Calu3 (cell line): ENCODE measurements around the gene CNOT10. TPM values are rescaled to one million over a fixed set of nuclear protein-coding genes. Genes with fewer than 3 reads are reported as not detected.

Source experiments
- BruUV-seq: library from RNA; stranded (reverse); fragments of 400-500 nt; replicated peaks from 2 replicates; lab custom pipeline; 2021; lab: Mats Ljungman, UMichigan
- CTCF ChIA-PET: fragments of 300-600 bp; sonication (Branson Sonifier 250); formaldehyde crosslinking; loops from one replicate; lab custom pipeline; 2022; ENCODE audit warnings: antibody characterized with exemption; lab: Charles Lee
- DNase-seq: peaks from one replicate; pipeline ENCODE4 v3.0.0; 2022
- H3K27ac Mint-ChIP-seq: one replicate; pipeline ENCODE4 v1.8.0; 2022; ENCODE audit warnings: mixed read lengths; ENCODE audit not compliant: unreplicated experiment
- H3K27me3 Mint-ChIP-seq: one replicate; pipeline ENCODE4 v1.8.0; 2022; ENCODE audit warnings: mixed read lengths; ENCODE audit not compliant: unreplicated experiment
- H3K36me3 Mint-ChIP-seq: one replicate; pipeline ENCODE4 v1.8.0; 2022; ENCODE audit warnings: mild to moderate bottlenecking, moderate library complexity, mixed read lengths; ENCODE audit not compliant: insufficient read depth, unreplicated experiment
- H3K4me1 Mint-ChIP-seq: one replicate; pipeline ENCODE4 v1.8.0; 2022; ENCODE audit warnings: mild to moderate bottlenecking, low read depth, mixed read lengths; ENCODE audit not compliant: unreplicated experiment
- H3K4me3 Mint-ChIP-seq: one replicate; pipeline ENCODE4 v1.8.0; 2022; ENCODE audit warnings: mild to moderate bottlenecking, low read depth, moderate library complexity, mixed read lengths; ENCODE audit not compliant: unreplicated experiment
- H3K9me3 Mint-ChIP-seq: one replicate; pipeline ENCODE4 v1.8.0; 2022; ENCODE audit warnings: low read depth, mixed read lengths; ENCODE audit not compliant: unreplicated experiment
- intact Hi-C: fragments of 100-400 bp; cut with micrococcal nuclease; formaldehyde crosslinking; loops from one replicate; pipeline ENCODE4 v1.10.0; 2022; ENCODE audit not compliant: unreplicated experiment
- total RNA-seq: library from RNA; stranded (reverse); gene quantifications from 2 replicates; pipeline ENCODE4 v1.2.3, GENCODE V29; 2022
- TF ChIP-seq, protein P1 (sequence below): fragments of 200-600 bp; IDR thresholded peaks from one replicate; pipeline ENCODE4 v1.8.0; 2022; ENCODE audit warnings: antibody characterized with exemption; ENCODE audit not compliant: unreplicated experiment

CNOT10 gene
- total RNA-seq, 1 experiment from 2014 or later: 41.4 TPM

DNA sequence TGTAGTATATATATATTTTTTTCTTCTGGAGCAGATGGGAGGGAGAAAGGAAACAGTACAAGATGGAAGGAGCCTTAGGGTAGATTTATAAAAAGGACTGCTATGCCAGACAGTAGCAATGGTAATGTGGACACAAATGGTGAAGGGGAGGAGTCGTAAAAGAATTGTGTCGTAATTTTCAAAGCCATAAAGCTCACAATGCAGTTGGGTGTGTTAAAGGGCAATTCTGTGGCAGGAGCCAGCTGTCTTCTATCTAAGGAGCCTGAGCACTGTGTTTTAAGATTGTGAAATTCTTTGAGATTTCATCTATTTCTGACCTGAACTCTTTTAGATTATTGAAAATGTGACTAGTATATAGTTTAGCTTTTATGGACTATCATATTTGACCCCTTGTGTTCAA, 58.9 kb downstream of the CNOT10 start:
- Mint-ChIP-seq H3K4me3 (no peak overlapping the region), H3K36me3 (peaks cover 6% of the 10 kb centered on the region), H3K4me1 (no peaks in the 10 kb centered on the region), H3K9me3 (no peaks in the 10 kb centered on the region), H3K27me3 (no peaks in the 10 kb centered on the region), H3K27ac (no peak overlapping the region)
- TF ChIP-seq, protein P1, sequence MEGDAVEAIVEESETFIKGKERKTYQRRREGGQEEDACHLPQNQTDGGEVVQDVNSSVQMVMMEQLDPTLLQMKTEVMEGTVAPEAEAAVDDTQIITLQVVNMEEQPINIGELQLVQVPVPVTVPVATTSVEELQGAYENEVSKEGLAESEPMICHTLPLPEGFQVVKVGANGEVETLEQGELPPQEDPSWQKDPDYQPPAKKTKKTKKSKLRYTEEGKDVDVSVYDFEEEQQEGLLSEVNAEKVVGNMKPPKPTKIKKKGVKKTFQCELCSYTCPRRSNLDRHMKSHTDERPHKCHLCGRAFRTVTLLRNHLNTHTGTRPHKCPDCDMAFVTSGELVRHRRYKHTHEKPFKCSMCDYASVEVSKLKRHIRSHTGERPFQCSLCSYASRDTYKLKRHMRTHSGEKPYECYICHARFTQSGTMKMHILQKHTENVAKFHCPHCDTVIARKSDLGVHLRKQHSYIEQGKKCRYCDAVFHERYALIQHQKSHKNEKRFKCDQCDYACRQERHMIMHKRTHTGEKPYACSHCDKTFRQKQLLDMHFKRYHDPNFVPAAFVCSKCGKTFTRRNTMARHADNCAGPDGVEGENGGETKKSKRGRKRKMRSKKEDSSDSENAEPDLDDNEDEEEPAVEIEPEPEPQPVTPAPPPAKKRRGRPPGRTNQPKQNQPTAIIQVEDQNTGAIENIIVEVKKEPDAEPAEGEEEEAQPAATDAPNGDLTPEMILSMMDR: no peak
- no peak for DNase-seq
- CTCF ChIA-PET: no interaction called here
- no TSS peak for BruUV-seq
- intact Hi-C loops: no loop called here

DNA sequence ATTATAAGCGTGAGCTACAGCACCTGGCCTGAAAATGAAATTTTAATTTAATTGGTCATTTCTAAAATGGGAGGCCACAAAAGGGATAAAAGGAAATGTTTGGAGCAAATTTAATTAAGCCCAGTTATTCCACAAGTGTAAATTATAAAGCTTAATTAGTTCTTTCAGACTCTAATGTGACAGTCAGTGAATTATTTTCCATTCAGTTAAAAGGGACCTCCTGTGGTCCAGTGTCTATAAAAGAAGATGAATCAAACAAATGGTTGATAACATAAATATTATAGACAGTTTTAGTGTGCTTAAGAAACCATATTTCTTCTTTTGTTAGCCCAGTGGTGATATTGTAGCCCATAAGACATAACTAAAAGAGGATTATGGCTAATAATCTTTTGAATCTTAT, 66.4 kb downstream of the CNOT10 start:
- CTCF ChIA-PET: no interaction called here
- H3K4me3 Mint-ChIP-seq: no peak overlapping the region

GRCh38 chr3:32755761-32756160, 70.8 kb downstream of the CNOT10 start:
- no peak overlapping the region for H3K27ac Mint-ChIP-seq

More for the DNA sequence above, 66.4 kb downstream of the CNOT10 start:
- Mint-ChIP-seq H3K27ac (no peak overlapping the region), H3K4me1 (no peaks in the 10 kb centered on the region), H3K36me3 (peaks cover 10% of the 10 kb centered on the region), H3K27me3 (no peaks in the 10 kb centered on the region), H3K9me3 (no peaks in the 10 kb centered on the region)
- TF ChIP-seq, protein P1: no peak
- no peak for DNase-seq
- intact Hi-C loops: no loop called here
- no TSS peak for BruUV-seq

DNA sequence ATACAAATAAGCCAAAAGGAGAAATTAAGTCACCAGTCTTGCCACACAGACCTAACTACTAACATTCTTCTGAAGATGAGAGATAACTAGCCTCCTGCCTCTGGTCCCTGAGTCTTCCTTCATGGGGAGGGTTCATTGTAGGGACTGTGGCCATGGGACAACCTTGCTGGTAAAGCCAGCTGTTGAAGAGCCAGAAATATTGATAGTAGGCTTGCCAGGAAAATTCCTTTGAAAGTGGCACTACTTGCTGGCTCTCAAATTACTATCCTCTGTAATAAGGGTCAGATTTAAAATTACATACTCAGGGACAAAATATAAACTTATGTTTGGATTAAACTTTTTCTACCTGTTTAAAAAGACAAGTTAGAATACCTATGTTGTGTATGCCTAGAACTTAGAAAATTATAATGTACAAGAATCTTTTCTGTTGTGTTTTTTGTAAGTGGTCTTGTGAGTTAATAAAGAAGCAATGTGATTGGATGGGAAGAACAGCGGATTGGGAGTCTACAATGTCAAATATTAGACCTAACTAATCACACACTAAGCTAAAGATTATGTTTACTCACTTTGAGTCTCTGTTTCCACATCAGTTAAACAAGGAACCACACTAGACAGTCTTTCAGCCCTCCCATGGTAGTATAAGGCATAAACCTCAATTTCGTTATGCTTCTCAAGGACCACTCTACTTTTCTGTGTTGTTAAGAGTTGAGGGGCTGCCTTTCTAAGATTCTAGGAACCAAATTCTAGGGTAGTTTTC, 72.8 kb downstream of the CNOT10 start:
- intact Hi-C loops: no loop called here
- TF ChIP-seq, protein P1: no peak
- Mint-ChIP-seq H3K27ac (no peak overlapping the region), H3K27me3 (no peaks in the 10 kb centered on the region), H3K36me3 (peaks cover 10% of the 10 kb centered on the region), H3K4me3 (no peak overlapping the region), H3K9me3 (no peaks in the 10 kb centered on the region), H3K4me1 (no peaks in the 10 kb centered on the region)
- no TSS peak for BruUV-seq
- CTCF ChIA-PET: no interaction called here
- no peak for DNase-seq

More at GRCh38 chr3:32755761-32756160, 70.8 kb downstream of the CNOT10 start:
- TF ChIP-seq, protein P1: no peak
- H3K4me1 Mint-ChIP-seq: no peaks in the 10 kb centered on the region
- no peaks in the 10 kb centered on the region for H3K9me3 Mint-ChIP-seq
- BruUV-seq: no TSS peak
- no peaks in the 10 kb centered on the region for H3K27me3 Mint-ChIP-seq
- CTCF ChIA-PET: interaction anchor here (0.6 kb wide), 1 partner anchor 112 kb away, joined by 4 read pairs; no protein-coding TSS in a partner anchor
- intact Hi-C loops: no loop called here
- peaks cover 6% of the 10 kb centered on the region for H3K36me3 Mint-ChIP-seq
- H3K4me3 Mint-ChIP-seq: no peak overlapping the region
- DNase-seq: no peak
